GM12878 (cell line): ENCODE results near the gene MICALL2.

Source experiments
- EED ChIP-seq: sonication (generic); IDR thresholded peaks from 2 replicates; pipeline ENCODE4 v1.6.1; 2016; ENCODE audit warnings: antibody characterized with exemption, low read depth
- POLR2A ChIP-seq: IDR thresholded peaks from 2 replicates; pipeline ENCODE4 v1.6.1; 2011; ENCODE audit warnings: low read depth, mild to moderate bottlenecking, low read length
- TF ChIP-seq, protein P1 (sequence below): IDR thresholded peaks from 2 replicates; pipeline ENCODE4 v1.6.1; 2011; ENCODE audit warnings: mild to moderate bottlenecking, low read depth, low read length, moderate library complexity; ENCODE audit not compliant: insufficient replicate concordance
- TF ChIP-seq, protein P2 (sequence below): fragments of 450-650 bp; IDR thresholded peaks from 2 replicates; pipeline ENCODE4 v1.6.1; 2017; ENCODE audit warnings: mild to moderate bottlenecking

DNA sequence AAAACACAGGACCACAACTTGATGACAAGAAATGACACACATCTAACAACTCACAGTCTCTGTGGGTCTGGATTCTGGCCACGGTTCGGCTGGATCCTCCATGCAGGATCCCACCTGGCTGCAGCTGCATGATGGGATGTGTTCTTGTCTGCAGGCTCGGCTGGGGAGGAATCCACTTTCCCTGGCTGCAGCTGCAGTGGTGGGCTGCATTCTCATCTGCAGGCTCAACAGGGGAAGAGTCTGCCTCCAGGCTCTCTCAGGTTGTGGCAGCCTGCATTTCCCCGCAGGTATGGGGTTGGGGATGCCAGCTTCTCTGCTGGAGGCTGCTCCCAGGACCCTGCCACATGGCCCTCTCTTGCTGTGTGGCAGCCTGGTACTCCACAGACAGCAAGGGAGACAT, 64.9 kb downstream of the MICALL2 start:
- TF ChIP-seq, protein P1, sequence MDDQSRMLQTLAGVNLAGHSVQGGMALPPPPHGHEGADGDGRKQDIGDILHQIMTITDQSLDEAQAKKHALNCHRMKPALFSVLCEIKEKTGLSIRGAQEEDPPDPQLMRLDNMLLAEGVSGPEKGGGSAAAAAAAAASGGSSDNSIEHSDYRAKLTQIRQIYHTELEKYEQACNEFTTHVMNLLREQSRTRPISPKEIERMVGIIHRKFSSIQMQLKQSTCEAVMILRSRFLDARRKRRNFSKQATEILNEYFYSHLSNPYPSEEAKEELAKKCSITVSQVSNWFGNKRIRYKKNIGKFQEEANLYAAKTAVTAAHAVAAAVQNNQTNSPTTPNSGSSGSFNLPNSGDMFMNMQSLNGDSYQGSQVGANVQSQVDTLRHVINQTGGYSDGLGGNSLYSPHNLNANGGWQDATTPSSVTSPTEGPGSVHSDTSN: no peak
- TF ChIP-seq, protein P2, sequence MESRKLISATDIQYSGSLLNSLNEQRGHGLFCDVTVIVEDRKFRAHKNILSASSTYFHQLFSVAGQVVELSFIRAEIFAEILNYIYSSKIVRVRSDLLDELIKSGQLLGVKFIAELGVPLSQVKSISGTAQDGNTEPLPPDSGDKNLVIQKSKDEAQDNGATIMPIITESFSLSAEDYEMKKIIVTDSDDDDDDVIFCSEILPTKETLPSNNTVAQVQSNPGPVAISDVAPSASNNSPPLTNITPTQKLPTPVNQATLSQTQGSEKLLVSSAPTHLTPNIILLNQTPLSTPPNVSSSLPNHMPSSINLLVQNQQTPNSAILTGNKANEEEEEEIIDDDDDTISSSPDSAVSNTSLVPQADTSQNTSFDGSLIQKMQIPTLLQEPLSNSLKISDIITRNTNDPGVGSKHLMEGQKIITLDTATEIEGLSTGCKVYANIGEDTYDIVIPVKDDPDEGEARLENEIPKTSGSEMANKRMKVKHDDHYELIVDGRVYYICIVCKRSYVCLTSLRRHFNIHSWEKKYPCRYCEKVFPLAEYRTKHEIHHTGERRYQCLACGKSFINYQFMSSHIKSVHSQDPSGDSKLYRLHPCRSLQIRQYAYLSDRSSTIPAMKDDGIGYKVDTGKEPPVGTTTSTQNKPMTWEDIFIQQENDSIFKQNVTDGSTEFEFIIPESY: no peak
- no peak for TF ChIP-seq EED
- TF ChIP-seq POLR2A: no peak
